ENCODE results near the gene PTK6. TPM values are rescaled to one million over a fixed set of nuclear protein-coding genes. Genes with fewer than 3 reads are reported as not detected.

The PTK6 gene
- total RNA-seq, 2 experiments from 2014 or later, result 0.13 to 2.0 TPM

GRCh38 chr20:63500902-63501817, 36.0 kb downstream of the PTK6 start:
- Histone ChIP-seq H3K4me2 (ENCODE audit: low read length) (peak overlapping the region; percentile 49), H3K36me3 (ENCODE audit: insufficient read depth, low read length) (no peaks in the 10 kb centered on the region), H3K4me1 (ENCODE audit: insufficient read depth, low read length, poor library complexity, severe bottlenecking) (peaks cover 14% of the 10 kb centered on the region), H3K9me2 (ENCODE audit: insufficient read depth, low read length) (no peaks in the 10 kb centered on the region), H3K4me3 (ENCODE audit: low read depth, low read length, poor library complexity, severe bottlenecking) (no peak overlapping the region), H4K20me1 (ENCODE audit: insufficient read depth, low read length) (no peaks in the 10 kb centered on the region), H2AFZ (ENCODE audit: low read length) (peak overlapping the region; percentile 11; the same call in 1 of the 2 replicates), H3K27ac (ENCODE audit: low read depth, low read length, poor library complexity, severe bottlenecking) (no peak overlapping the region), H3K9me3 (ENCODE audit: low read length) (no peaks in the 10 kb centered on the region), H3K79me2 (ENCODE audit: insufficient read depth, low read depth, low read length) (no peaks in the 10 kb centered on the region)
- BruUV-seq (replicated peaks), result no TSS peak
- DNase-seq (ENCODE audit: low spot score), result no peak
- TF ChIP-seq EZH2phosphoT487 (IDR thresholded peaks at IDR 0.05; ENCODE audit: borderline replicate concordance, low read depth, low read length) (no peak), CTCF (conservative IDR thresholded peaks at IDR 0.05; ENCODE audit: low read length) (no peak)
- POLR2A ChIA-PET, result no interaction called here
- intact Hi-C loops (cut with micrococcal nuclease; ENCODE audit: unreplicated experiment), result no loop called here
- CTCF ChIA-PET (ENCODE audit: unreplicated experiment), result interaction anchor here (0.6 kb wide), 1 partner anchor 709 kb away, joined by 3 read pairs; no protein-coding TSS in a partner anchor

- H4K20me1 ChIP-seq (ENCODE audit: insufficient read depth, low read length), result no peaks in the 10 kb centered on the region
- DNase-seq (ENCODE audit: low spot score), result no peak
- no peak overlapping the region for H3K4me3 ChIP-seq (ENCODE audit: low read depth, low read length, poor library complexity, severe bottlenecking)
- H3K27ac ChIP-seq (ENCODE audit: low read depth, low read length, poor library complexity, severe bottlenecking), result no peak overlapping the region
- H3K9me2 ChIP-seq (ENCODE audit: insufficient read depth, low read length), result no peaks in the 10 kb centered on the region
- H3K36me3 ChIP-seq (ENCODE audit: insufficient read depth, low read length), result no peaks in the 10 kb centered on the region
- H2AFZ ChIP-seq (ENCODE audit: low read length), result no peak overlapping the region
- H3K79me2 ChIP-seq (ENCODE audit: insufficient read depth, low read depth, low read length), result no peaks in the 10 kb centered on the region
- intact Hi-C loops (cut with micrococcal nuclease; ENCODE audit: unreplicated experiment), result no loop called here
- ChIA-PET POLR2A (no interaction called here), CTCF (ENCODE audit: unreplicated experiment) (no interaction called here)
- H3K9me3 ChIP-seq (ENCODE audit: low read length), result no peaks in the 10 kb centered on the region
- no peak overlapping the region for H3K4me2 ChIP-seq (ENCODE audit: low read length)
- BruUV-seq (replicated peaks), result no TSS peak
- H3K4me1 ChIP-seq (ENCODE audit: insufficient read depth, low read length, poor library complexity, severe bottlenecking), result peaks cover 14% of the 10 kb centered on the region
- TF ChIP-seq CTCF (conservative IDR thresholded peaks at IDR 0.05; ENCODE audit: low read length) (no peak), EZH2phosphoT487 (IDR thresholded peaks at IDR 0.05; ENCODE audit: borderline replicate concordance, low read depth, low read length) (no peak)
These were observed 36.9 kb downstream of the PTK6 start for GRCh38 chr20:63500151-63500901.
